WTC11 (cell line): ENCODE results near the gene MBD3. TPM values are rescaled to one million over a fixed set of nuclear protein-coding genes. Genes with fewer than 3 reads are reported as not detected.

Experiments
- ATAC-seq: fragments of 200-7000 bp; cut with Tn5 transposase; 2 replicates; pipeline ENCODE4 v1.10.0; 2021; ENCODE audit warnings: mild to moderate bottlenecking, moderate library complexity
- CTCF ChIA-PET: fragments of 300-600 bp; sonication (Branson Sonifier 250); formaldehyde crosslinking; loops from one replicate; lab custom pipeline; 2021; ENCODE audit warnings: antibody characterized with exemption; lab: Charles Lee
- POLR2A ChIA-PET: fragments of 350-600 bp; sonication (Branson Sonifier 250); formaldehyde crosslinking; loops from one replicate; lab custom pipeline; 2021; ENCODE audit warnings: antibody characterized with exemption; lab: Charles Lee
- DNase-seq: peaks from one replicate; pipeline ENCODE4 v3.0.0; 2021; ENCODE audit warnings: low spot score
- H3K27ac Mint-ChIP-seq: 2 replicates; pipeline ENCODE4 v1.8.0; 2021; ENCODE audit warnings: mixed read lengths
- H3K27me3 Mint-ChIP-seq: 2 replicates; pipeline ENCODE4 v1.8.0; 2021; ENCODE audit warnings: low read depth, mild to moderate bottlenecking, moderate library complexity, mixed read lengths
- H3K36me3 Mint-ChIP-seq: 2 replicates; pipeline ENCODE4 v1.8.0; 2021; ENCODE audit warnings: mixed read lengths
- H3K4me1 Mint-ChIP-seq: 2 replicates; pipeline ENCODE4 v1.8.0; 2022; ENCODE audit warnings: mixed read lengths
- H3K4me3 Mint-ChIP-seq: 2 replicates; pipeline ENCODE4 v1.8.0; 2021; ENCODE audit warnings: mild to moderate bottlenecking, moderate library complexity, mixed read lengths
- H3K9me3 Mint-ChIP-seq: 2 replicates; pipeline ENCODE4 v1.8.0; 2021; ENCODE audit warnings: mixed read lengths
- EMX1 ChIP-seq: fragments of 250-450 bp; sonication (Bioruptor Pico); IDR thresholded peaks from 2 replicates; pipeline ENCODE4 v1.8.0; 2021; ENCODE audit warnings: mild to moderate bottlenecking
- GRHL2 ChIP-seq: fragments of 250-450 bp; sonication (Bioruptor Pico); IDR thresholded peaks from 2 replicates; pipeline ENCODE4 v1.8.0; 2022; ENCODE audit warnings: mild to moderate bottlenecking, moderate library complexity; ENCODE audit not compliant: insufficient replicate concordance, severe bottlenecking
- GTF2I ChIP-seq: fragments of 250-450 bp; sonication (Bioruptor Pico); conservative IDR thresholded peaks from 2 replicates; pipeline ENCODE4 v1.4.0; 2021; ENCODE audit warnings: mild to moderate bottlenecking
- KAT7 ChIP-seq: sonication (generic); formaldehyde crosslinking; IDR thresholded peaks from 2 replicates; pipeline ENCODE4 v1.8.1; 2023; ENCODE audit warnings: missing genetic modification reagents, mild to moderate bottlenecking, borderline replicate concordance
- PREB ChIP-seq: sonication (generic); formaldehyde crosslinking; IDR thresholded peaks from 2 replicates; pipeline ENCODE4 v1.8.1; 2022; ENCODE audit warnings: mild to moderate bottlenecking, missing genetic modification reagents, moderate library complexity, borderline replicate concordance
- total RNA-seq: library from RNA; stranded (reverse); gene quantifications from 3 replicates; pipeline ENCODE4 v1.2.3, GENCODE V29; 2021
- TF ChIP-seq, protein P1 (sequence below): sonication (generic); formaldehyde crosslinking; IDR thresholded peaks from 2 replicates; pipeline ENCODE4 v1.8.1; 2022; ENCODE audit warnings: low read depth, missing genetic modification reagents, borderline replicate concordance
- TF ChIP-seq, protein P2 (sequence below): fragments of 250-450 bp; sonication (Bioruptor Pico); IDR thresholded peaks from 2 replicates; pipeline ENCODE4 v1.9.0; 2021; ENCODE audit warnings: mild to moderate bottlenecking
- TF ChIP-seq, protein P3 (sequence below): sonication (generic); formaldehyde crosslinking; IDR thresholded peaks from 2 replicates; pipeline ENCODE4 v1.8.0; 2022; ENCODE audit warnings: mild to moderate bottlenecking, missing genetic modification reagents
- TF ChIP-seq, protein P4 (sequence below): sonication (generic); formaldehyde crosslinking; IDR thresholded peaks from 2 replicates; pipeline ENCODE4 v1.8.0; 2022; ENCODE audit warnings: mild to moderate bottlenecking, missing genetic modification reagents
- TF ChIP-seq, protein P5 (sequence below): fragments of 250-450 bp; sonication (Bioruptor Pico); IDR thresholded peaks from 2 replicates; pipeline ENCODE4 v1.9.0; 2021; ENCODE audit warnings: mild to moderate bottlenecking
- TF ChIP-seq, protein P6 (sequence below): sonication (generic); formaldehyde crosslinking; IDR thresholded peaks from 2 replicates; pipeline ENCODE4 v1.8.1; 2023; ENCODE audit warnings: mild to moderate bottlenecking, missing genetic modification reagents

The MBD3 gene
- total RNA-seq, 1 experiment from 2014 or later: 90.2 TPM

DNA sequence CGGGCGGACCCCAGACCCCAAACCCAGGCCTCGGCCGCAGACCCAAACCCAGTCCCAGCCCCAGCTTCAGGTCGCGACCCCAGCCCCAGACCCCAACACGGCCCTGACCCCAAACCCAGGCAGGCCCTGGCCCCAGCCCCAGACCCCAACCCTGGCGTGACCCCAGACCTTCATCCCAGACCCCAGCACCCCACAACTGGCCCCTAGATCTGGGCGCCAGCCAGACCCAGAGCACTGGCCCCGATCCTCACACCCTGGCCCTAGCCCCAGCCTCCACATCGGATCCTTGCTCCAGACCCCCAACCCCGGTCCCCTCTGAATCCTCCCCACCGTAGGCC, 7.5 kb downstream of the MBD3 start:
- no peak for ATAC-seq

DNA sequence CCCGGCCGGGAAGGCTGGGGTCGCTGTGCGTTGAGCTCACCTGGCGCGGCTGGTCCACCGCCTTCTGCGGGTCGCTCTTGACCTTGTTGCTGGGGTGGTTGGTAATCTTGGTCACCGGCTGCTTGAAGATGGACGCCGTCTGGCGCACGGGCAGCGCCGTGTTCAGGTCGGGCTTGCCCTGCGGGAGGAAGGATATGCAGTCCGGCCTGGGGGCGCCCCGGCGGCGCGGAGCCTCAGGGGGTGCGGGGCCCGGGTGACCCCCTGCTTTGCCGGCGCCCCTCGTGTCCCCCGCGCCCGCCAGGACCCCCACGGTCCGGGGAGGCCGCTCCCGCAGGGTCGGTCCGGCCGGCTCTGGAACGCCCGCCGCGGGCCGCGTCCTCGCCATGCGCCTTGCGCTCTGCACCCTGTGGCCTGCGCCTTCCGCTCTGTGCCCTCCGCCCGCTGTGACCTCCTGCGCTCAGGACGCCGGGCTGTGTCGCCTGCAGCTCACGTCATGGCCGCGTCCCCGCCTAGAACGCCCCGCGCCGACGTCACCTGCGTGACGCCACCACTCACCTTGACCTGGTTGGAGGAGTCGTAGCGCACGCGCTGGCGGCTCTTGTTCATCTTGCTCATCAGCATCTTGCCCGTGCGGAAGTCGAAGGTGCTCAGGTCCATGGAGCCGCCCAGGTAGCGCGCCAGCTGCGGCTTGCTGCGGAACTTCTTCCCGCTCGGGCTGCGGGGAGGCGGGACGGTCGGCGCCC, 8.0 kb downstream of the MBD3 start:
- Mint-ChIP-seq H3K27ac (no peak overlapping the region; the same call in 1 of the 2 replicates), H3K4me1 (no peaks in the 10 kb centered on the region; the same call in 1 of the 2 replicates), H3K27me3 (no peaks in the 10 kb centered on the region), H3K36me3 (peaks cover 44% of the 10 kb centered on the region), H3K4me3 (no peak overlapping the region), H3K9me3 (no peaks in the 10 kb centered on the region)
- CTCF ChIA-PET: interaction anchor here (1.1 kb wide), 1 partner anchor 38 kb away, joined by 4 read pairs; no protein-coding TSS in a partner anchor
- no peak for ATAC-seq
- TF ChIP-seq, protein P1, sequence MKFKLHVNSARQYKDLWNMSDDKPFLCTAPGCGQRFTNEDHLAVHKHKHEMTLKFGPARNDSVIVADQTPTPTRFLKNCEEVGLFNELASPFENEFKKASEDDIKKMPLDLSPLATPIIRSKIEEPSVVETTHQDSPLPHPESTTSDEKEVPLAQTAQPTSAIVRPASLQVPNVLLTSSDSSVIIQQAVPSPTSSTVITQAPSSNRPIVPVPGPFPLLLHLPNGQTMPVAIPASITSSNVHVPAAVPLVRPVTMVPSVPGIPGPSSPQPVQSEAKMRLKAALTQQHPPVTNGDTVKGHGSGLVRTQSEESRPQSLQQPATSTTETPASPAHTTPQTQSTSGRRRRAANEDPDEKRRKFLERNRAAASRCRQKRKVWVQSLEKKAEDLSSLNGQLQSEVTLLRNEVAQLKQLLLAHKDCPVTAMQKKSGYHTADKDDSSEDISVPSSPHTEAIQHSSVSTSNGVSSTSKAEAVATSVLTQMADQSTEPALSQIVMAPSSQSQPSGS: no peak
- TF ChIP-seq, protein P2, sequence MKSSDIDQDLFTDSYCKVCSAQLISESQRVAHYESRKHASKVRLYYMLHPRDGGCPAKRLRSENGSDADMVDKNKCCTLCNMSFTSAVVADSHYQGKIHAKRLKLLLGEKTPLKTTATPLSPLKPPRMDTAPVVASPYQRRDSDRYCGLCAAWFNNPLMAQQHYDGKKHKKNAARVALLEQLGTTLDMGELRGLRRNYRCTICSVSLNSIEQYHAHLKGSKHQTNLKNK (CRISPR knock-in tag): no peak
- TF ChIP-seq PREB (CRISPR knock-in tag): no peak
- TF ChIP-seq, protein P3, sequence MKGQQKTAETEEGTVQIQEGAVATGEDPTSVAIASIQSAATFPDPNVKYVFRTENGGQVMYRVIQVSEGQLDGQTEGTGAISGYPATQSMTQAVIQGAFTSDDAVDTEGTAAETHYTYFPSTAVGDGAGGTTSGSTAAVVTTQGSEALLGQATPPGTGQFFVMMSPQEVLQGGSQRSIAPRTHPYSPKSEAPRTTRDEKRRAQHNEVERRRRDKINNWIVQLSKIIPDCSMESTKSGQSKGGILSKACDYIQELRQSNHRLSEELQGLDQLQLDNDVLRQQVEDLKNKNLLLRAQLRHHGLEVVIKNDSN: no peak
- TF ChIP-seq, protein P4, sequence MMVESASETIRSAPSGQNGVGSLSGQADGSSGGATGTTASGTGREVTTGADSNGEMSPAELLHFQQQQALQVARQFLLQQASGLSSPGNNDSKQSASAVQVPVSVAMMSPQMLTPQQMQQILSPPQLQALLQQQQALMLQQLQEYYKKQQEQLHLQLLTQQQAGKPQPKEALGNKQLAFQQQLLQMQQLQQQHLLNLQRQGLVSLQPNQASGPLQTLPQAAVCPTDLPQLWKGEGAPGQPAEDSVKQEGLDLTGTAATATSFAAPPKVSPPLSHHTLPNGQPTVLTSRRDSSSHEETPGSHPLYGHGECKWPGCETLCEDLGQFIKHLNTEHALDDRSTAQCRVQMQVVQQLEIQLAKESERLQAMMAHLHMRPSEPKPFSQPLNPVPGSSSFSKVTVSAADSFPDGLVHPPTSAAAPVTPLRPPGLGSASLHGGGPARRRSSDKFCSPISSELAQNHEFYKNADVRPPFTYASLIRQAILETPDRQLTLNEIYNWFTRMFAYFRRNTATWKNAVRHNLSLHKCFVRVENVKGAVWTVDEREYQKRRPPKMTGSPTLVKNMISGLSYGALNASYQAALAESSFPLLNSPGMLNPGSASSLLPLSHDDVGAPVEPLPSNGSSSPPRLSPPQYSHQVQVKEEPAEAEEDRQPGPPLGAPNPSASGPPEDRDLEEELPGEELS (CRISPR knock-in tag): no peak
- TF ChIP-seq EMX1: no peak
- TF ChIP-seq KAT7: no peak
- DNase-seq: no peak
- POLR2A ChIA-PET: no interaction called here

More for the DNA sequence above, 7.5 kb downstream of the MBD3 start:
- TF ChIP-seq, protein P5, sequence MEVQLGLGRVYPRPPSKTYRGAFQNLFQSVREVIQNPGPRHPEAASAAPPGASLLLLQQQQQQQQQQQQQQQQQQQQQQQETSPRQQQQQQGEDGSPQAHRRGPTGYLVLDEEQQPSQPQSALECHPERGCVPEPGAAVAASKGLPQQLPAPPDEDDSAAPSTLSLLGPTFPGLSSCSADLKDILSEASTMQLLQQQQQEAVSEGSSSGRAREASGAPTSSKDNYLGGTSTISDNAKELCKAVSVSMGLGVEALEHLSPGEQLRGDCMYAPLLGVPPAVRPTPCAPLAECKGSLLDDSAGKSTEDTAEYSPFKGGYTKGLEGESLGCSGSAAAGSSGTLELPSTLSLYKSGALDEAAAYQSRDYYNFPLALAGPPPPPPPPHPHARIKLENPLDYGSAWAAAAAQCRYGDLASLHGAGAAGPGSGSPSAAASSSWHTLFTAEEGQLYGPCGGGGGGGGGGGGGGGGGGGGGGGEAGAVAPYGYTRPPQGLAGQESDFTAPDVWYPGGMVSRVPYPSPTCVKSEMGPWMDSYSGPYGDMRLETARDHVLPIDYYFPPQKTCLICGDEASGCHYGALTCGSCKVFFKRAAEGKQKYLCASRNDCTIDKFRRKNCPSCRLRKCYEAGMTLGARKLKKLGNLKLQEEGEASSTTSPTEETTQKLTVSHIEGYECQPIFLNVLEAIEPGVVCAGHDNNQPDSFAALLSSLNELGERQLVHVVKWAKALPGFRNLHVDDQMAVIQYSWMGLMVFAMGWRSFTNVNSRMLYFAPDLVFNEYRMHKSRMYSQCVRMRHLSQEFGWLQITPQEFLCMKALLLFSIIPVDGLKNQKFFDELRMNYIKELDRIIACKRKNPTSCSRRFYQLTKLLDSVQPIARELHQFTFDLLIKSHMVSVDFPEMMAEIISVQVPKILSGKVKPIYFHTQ (CRISPR knock-in tag): no peak
- TF ChIP-seq, protein P6, sequence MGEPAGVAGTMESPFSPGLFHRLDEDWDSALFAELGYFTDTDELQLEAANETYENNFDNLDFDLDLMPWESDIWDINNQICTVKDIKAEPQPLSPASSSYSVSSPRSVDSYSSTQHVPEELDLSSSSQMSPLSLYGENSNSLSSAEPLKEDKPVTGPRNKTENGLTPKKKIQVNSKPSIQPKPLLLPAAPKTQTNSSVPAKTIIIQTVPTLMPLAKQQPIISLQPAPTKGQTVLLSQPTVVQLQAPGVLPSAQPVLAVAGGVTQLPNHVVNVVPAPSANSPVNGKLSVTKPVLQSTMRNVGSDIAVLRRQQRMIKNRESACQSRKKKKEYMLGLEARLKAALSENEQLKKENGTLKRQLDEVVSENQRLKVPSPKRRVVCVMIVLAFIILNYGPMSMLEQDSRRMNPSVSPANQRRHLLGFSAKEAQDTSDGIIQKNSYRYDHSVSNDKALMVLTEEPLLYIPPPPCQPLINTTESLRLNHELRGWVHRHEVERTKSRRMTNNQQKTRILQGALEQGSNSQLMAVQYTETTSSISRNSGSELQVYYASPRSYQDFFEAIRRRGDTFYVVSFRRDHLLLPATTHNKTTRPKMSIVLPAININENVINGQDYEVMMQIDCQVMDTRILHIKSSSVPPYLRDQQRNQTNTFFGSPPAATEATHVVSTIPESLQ (CRISPR knock-in tag): no peak
- no peak for TF ChIP-seq GRHL2
- TF ChIP-seq GTF2I: no peak
- Mint-ChIP-seq H3K9me3 (no peaks in the 10 kb centered on the region), H3K4me3 (no peak overlapping the region), H3K27me3 (no peaks in the 10 kb centered on the region), H3K36me3 (peaks cover 40% of the 10 kb centered on the region), H3K27ac (no peak overlapping the region), H3K4me1 (no peaks in the 10 kb centered on the region; the same call in 1 of the 2 replicates)
- CTCF ChIA-PET: no interaction called here
- POLR2A ChIA-PET: no interaction called here
- no peak for DNase-seq
